Measurements from ENCODE around the gene CIT.

DNA sequence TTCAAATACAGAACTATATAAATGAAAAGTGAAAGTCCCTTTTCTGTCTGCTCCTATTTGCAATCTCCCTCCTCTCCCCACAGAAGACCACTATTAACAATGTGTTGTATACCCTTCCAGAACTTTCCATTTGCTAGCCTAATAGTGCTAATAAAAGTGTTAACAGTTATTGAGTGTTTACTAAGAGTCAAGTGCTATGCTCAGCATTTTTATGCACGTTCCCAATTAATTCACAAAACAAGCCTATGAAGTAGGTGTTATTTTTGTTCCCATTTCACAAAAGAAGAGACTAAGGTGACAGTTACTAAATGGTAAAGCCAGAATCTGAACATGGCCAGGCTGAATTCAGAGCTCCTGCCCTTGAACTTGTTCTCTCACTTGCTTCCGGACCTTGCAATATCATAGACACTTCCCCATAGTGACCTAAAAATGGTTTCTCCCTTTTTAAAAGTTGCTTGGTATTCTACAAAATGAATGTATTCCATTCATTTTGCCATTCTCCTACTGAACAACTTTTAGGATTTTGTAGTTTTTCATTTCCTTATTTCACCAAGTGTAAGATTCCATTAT, 210.8 kb downstream of the CIT start:
- TF ChIP-seq, protein P1, sequence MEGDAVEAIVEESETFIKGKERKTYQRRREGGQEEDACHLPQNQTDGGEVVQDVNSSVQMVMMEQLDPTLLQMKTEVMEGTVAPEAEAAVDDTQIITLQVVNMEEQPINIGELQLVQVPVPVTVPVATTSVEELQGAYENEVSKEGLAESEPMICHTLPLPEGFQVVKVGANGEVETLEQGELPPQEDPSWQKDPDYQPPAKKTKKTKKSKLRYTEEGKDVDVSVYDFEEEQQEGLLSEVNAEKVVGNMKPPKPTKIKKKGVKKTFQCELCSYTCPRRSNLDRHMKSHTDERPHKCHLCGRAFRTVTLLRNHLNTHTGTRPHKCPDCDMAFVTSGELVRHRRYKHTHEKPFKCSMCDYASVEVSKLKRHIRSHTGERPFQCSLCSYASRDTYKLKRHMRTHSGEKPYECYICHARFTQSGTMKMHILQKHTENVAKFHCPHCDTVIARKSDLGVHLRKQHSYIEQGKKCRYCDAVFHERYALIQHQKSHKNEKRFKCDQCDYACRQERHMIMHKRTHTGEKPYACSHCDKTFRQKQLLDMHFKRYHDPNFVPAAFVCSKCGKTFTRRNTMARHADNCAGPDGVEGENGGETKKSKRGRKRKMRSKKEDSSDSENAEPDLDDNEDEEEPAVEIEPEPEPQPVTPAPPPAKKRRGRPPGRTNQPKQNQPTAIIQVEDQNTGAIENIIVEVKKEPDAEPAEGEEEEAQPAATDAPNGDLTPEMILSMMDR (conservative IDR thresholded peaks at IDR 0.05 in 1 of 2, IDR thresholded peaks at IDR 0.05 in 1 of 2; ENCODE audit: extremely low read depth in 1 of 2, insufficient read depth in 1 of 2, low read depth in 1 of 2, low read length in 2 of 2): no peak
- no peak for TF ChIP-seq EZH2 (IDR thresholded peaks at IDR 0.05; ENCODE audit: borderline replicate concordance, low read length)
